ENCODE data around the gene PAH. TPM values are rescaled to one million over a fixed set of nuclear protein-coding genes. Genes with fewer than 3 reads are reported as not detected.

PAH gene
- total and polyA plus RNA-seq, 2 of the 13 experiments (the other 11 are each of a cell fraction or from before 2014, with no cell fraction given) = 192 to 451 TPM

GRCh38 chr12:102950107-102950949, 33.3 kb upstream of the PAH start (continued):
- TF ChIP-seq GRHL1 (CRISPR knock-in tag; conservative IDR thresholded peaks at IDR 0.05) = no peak
- no peak for TF ChIP-seq ZSCAN25 (CRISPR knock-in tag; IDR thresholded peaks at IDR 0.05)
- TF ChIP-seq ARID4A (CRISPR knock-in tag; IDR thresholded peaks at IDR 0.05; ENCODE audit: borderline replicate concordance) = peak; percentile 36; the same call in 1 of the 2 replicates
- TF ChIP-seq GMEB2 (CRISPR knock-in tag; IDR thresholded peaks at IDR 0.05; ENCODE audit: low read depth) = no peak
- peak; percentile 64; the same call in 1 of the 2 replicates for TF ChIP-seq KDM5B (CRISPR knock-in tag; IDR thresholded peaks at IDR 0.05; ENCODE audit: borderline replicate concordance)
- TF ChIP-seq SALL1 (CRISPR knock-in tag; IDR thresholded peaks at IDR 0.05) = peak; percentile 89
- no peak for TF ChIP-seq ZNF256 (CRISPR knock-in tag; conservative IDR thresholded peaks at IDR 0.05)
- TF ChIP-seq U2AF2 (IDR thresholded peaks at IDR 0.05; ENCODE audit: low read depth, low read length) = no peak
- TF ChIP-seq HNF4G (IDR thresholded peaks at IDR 0.05; ENCODE audit: borderline replicate concordance, low read depth, low read length) = peak; percentile 61
- peak; percentile 76 for TF ChIP-seq HNF4G (CRISPR knock-in tag; IDR thresholded peaks at IDR 0.05; ENCODE audit: borderline replicate concordance, low read depth)
- no peak for TF ChIP-seq CERS6 (CRISPR knock-in tag; IDR thresholded peaks at IDR 0.05)
- no peak for TF ChIP-seq MZF1 (CRISPR knock-in tag; IDR thresholded peaks at IDR 0.05; ENCODE audit: borderline replicate concordance)
- TF ChIP-seq SMARCC2 (IDR thresholded peaks at IDR 0.05) = no peak
- no peak for TF ChIP-seq KMT2B (CRISPR knock-in tag; IDR thresholded peaks at IDR 0.05)
- no peak for TF ChIP-seq REL (CRISPR knock-in tag; conservative IDR thresholded peaks at IDR 0.05)
- no peak for TF ChIP-seq ISL2 (CRISPR knock-in tag; IDR thresholded peaks at IDR 0.05)
- no peak for TF ChIP-seq SP1 (IDR thresholded peaks at IDR 0.05)
- no peak for TF ChIP-seq SP1 (CRISPR knock-in tag; IDR thresholded peaks at IDR 0.05)

Data from HepG2 (cell line).